Gastrocnemius medialis (tissue), 4 donors: Measurements from ENCODE around the gene ZNF710. TPM values are rescaled to one million over a fixed set of nuclear protein-coding genes. Genes with fewer than 3 reads are reported as not detected.

ENCODE experiments used
- ATAC-seq, 2 donors: fragments of 150-250 bp; one replicate each; pipeline ENCODE4 v1.9.1; 2016
- DNase-seq, 2 donors: peaks; one replicate each; pipeline ENCODE4 v3.0.0-alpha.2; 2019
- H3K27ac ChIP-seq, 4 donors: fragments of 200-600 bp; sonication (generic); 1 replicate in 1 of 4; 2 replicates in 3 of 4; pipeline ENCODE4 v1.5.1; 2016 to 2018; ENCODE audit warnings: mild to moderate bottlenecking in 2 of 4, moderate library complexity in 1 of 4
- H3K27me3 ChIP-seq, 3 donors: fragments of 200-600 bp; sonication (generic) in 2 of 3; 1 replicate in 1 of 3; 2 replicates in 2 of 3; pipeline versions ENCODE4 v1.5.1 to v1.6.0; 2016 to 2019; ENCODE audit warnings: mild to moderate bottlenecking in 1 of 3, moderate library complexity in 1 of 3
- H3K36me3 ChIP-seq, 2 donors: fragments of 200-600 bp; sonication (generic) in 1 of 2; one replicate each; pipeline ENCODE4 v1.5.1; 2017 to 2018
- H3K4me1 ChIP-seq, 2 donors: fragments of 200-600 bp; sonication (generic) in 1 of 2; one replicate each; pipeline ENCODE4 v1.5.1; 2016 to 2017; ENCODE audit warnings: mild to moderate bottlenecking in 2 of 2
- H3K4me3 ChIP-seq, 4 donors: fragments of 200-600 bp; sonication (generic) in 3 of 4; 1 replicate in 1 of 4; 2 replicates in 3 of 4; pipeline ENCODE4 v1.5.1; 2016 to 2019; ENCODE audit warnings: mild to moderate bottlenecking in 2 of 4
- H3K9me3 ChIP-seq, 3 donors: fragments of 200-600 bp; sonication (generic) in 2 of 3; 1 replicate in 1 of 3; 2 replicates in 2 of 3; pipeline ENCODE4 v1.5.1; 2016 to 2019
- CTCF ChIP-seq, 5 experiments: fragments of 450-650 bp in 3 of 5; fragments of 200-600 bp in 2 of 5; sonication (generic) in 2 of 5; IDR thresholded peaks in 4 of 5; conservative IDR thresholded peaks in 1 of 5; 1 replicate in 4 of 5; 2 replicates in 1 of 5; pipeline ENCODE4 v1.5.1; 2016 to 2019; ENCODE audit warnings: antibody characterized with exemption in 5 of 5, mild to moderate bottlenecking in 3 of 5, moderate library complexity in 3 of 5
- POLR2A ChIP-seq, 2 donors: fragments of 450-650 bp; IDR thresholded peaks; one replicate each; pipeline ENCODE4 v1.6.1; 2017; ENCODE audit warnings: antibody characterized with exemption in 2 of 2, mild to moderate bottlenecking in 2 of 2, moderate library complexity in 2 of 2
- in situ Hi-C, 4 donors: fragments of 200-750 bp; cut with MboI; loops; one replicate each; pipeline versions ENCODE4 v1.15.0 to v1.8.0; 2017; ENCODE audit warnings: low sequenced_read_pairs in 4 of 4
- intact Hi-C: fragments of 100-400 bp; cut with DNase I; formaldehyde crosslinking; loops from one replicate; pipeline ENCODE4 v1.15.1; 2023; ENCODE audit warnings: low total_unique reads
- total RNA-seq, 4 donors: library from RNA; depleted of rRNA; stranded (reverse); fragments of >200 nt; gene quantifications; one replicate each; pipeline versions ENCODE4 v1.1.0 to v1.2.3, GENCODE V29; 2016

The ZNF710 gene
- total RNA-seq, 4 donors from 2014 or later: 2.6 to 5.4 (median 3.2) TPM

GRCh38 chr15:90084876-90085423 lies 83.8 kb downstream of the ZNF710 start:
- TF ChIP-seq POLR2A (IDR thresholded peaks at IDR 0.05) (no peak), CTCF (IDR thresholded peaks at IDR 0.05 in 4 of 5, conservative IDR thresholded peaks at IDR 0.05 in 1 of 5) (no peak)
- ATAC-seq (no peak), DNase-seq (no peak)
- in situ Hi-C loops (loop anchor here in 3 of 4 donors (25.0 kb wide), 1 partner anchor 323 kb away; the partner anchor contains the start of gene MESP1 (in 3 of the 3)), intact Hi-C loops (no loop called here)
- peaks cover 0 to 72% of the 10 kb centered on the region in 2 donors for H3K36me3 ChIP-seq
- H3K27ac ChIP-seq: peak overlapping the region; percentile 21 to 56 (median 38)
- H3K9me3 ChIP-seq: no peaks in the 10 kb centered on the region
- H3K4me1 ChIP-seq: no peaks in the 10 kb centered on the region
- no peaks in the 10 kb centered on the region for H3K27me3 ChIP-seq
- H3K4me3 ChIP-seq: no peak overlapping the region

- DNase-seq: no peak
- peaks cover 0 to 73% of the 10 kb centered on the region in 2 donors for H3K36me3 ChIP-seq
- intact Hi-C loops (no loop called here), in situ Hi-C loops (loop anchor here in 3 of 4 donors (25.0 kb wide), 1 partner anchor 323 kb away; the partner anchor contains the start of gene MESP1 (in 3 of the 3))
- peak overlapping the region; percentile 21 to 56 (median 37) for H3K27ac ChIP-seq
- no peaks in the 10 kb centered on the region for H3K27me3 ChIP-seq
- no peaks in the 10 kb centered on the region for H3K9me3 ChIP-seq
- H3K4me1 ChIP-seq: no peaks in the 10 kb centered on the region
- no peak for ATAC-seq
- TF ChIP-seq POLR2A (IDR thresholded peaks at IDR 0.05) (no peak), CTCF (IDR thresholded peaks at IDR 0.05 in 4 of 5, conservative IDR thresholded peaks at IDR 0.05 in 1 of 5) (no peak)
- no peak overlapping the region for H3K4me3 ChIP-seq
These were observed 84.4 kb downstream of the ZNF710 start for GRCh38 chr15:90085565-90085964.

GRCh38 chr15:90086868-90087268 lies 85.7 kb downstream of the ZNF710 start:
- no peak for DNase-seq
- Histone ChIP-seq H3K27me3 (no peaks in the 10 kb centered on the region), H3K4me1 (peaks cover 0 to 5% of the 10 kb centered on the region in 2 donors), H3K4me3 (no peak overlapping the region), H3K9me3 (no peaks in the 10 kb centered on the region), H3K36me3 (peaks cover 0 to 74% of the 10 kb centered on the region in 2 donors), H3K27ac (peak overlapping the region; percentile 11 to 56 (median 32))
- peak; percentile 55 to 70 (median 58) for TF ChIP-seq CTCF (IDR thresholded peaks at IDR 0.05 in 4 of 5, conservative IDR thresholded peaks at IDR 0.05 in 1 of 5)
- TF ChIP-seq POLR2A (IDR thresholded peaks at IDR 0.05): no peak
- in situ Hi-C loops: loop anchor here in 3 of 4 donors (25.0 kb wide), 1 partner anchor 325 kb away; the partner anchor contains the start of gene MESP1 (in 3 of the 3)
- peak in 1 of 2 donors; percentile 57 for ATAC-seq
- intact Hi-C loops: no loop called here

GRCh38 chr15:90087454-90088154 lies 86.5 kb downstream of the ZNF710 start:
- H3K9me3 ChIP-seq: no peaks in the 10 kb centered on the region
- in situ Hi-C loops: loop anchor here in 3 of 4 donors (25.0 kb wide), 1 partner anchor 325 kb away; the partner anchor contains the start of gene MESP1 (in 3 of the 3)
- DNase-seq: no peak

More at GRCh38 chr15:90087454-90088154, 86.5 kb downstream of the ZNF710 start:
- Histone ChIP-seq H3K4me3 (no peak overlapping the region), H3K4me1 (peaks cover 0 to 6% of the 10 kb centered on the region in 2 donors), H3K27me3 (no peaks in the 10 kb centered on the region), H3K36me3 (peaks cover 0 to 67% of the 10 kb centered on the region in 2 donors), H3K27ac (peak overlapping the region; percentile 11 to 56 (median 32))
- intact Hi-C loops: no loop called here
- peak in 1 of 2 donors; percentile 27 for ATAC-seq
- no peak for TF ChIP-seq POLR2A (IDR thresholded peaks at IDR 0.05)
- TF ChIP-seq CTCF (IDR thresholded peaks at IDR 0.05 in 4 of 5, conservative IDR thresholded peaks at IDR 0.05 in 1 of 5): no peak
